K562 (cell line): ENCODE results near the gene PPM1L. TPM values are rescaled to one million over a fixed set of nuclear protein-coding genes. Genes with fewer than 3 reads are reported as not detected.
A peak's percentile ranks its signal among the peaks of the same experiment; 100 is the strongest.

ENCODE experiments used
- ATAC-seq: fragments of 200-7000 bp; cut with Tn5 transposase; 3 replicates; pipeline ENCODE4 v1.9.1; 2020; ENCODE audit warnings: moderate library complexity
- BruUV-seq: library from RNA; stranded (reverse); fragments of 400-500 nt; replicated peaks from 2 replicates; lab custom pipeline; 2021; lab: Mats Ljungman, UMichigan
- CTCF ChIA-PET: fragments of 300-600 bp; formaldehyde crosslinking; extraction: SDS; loops from one replicate; lab custom pipeline; 2021; ENCODE audit warnings: low intra/inter-chr PET ratio; lab: Yijun Ruan, JAX
- POLR2A ChIA-PET: fragments of 300-600, 350-650 bp; sonication (Branson Sonifier 250); formaldehyde crosslinking; extraction: SDS; loops from one replicate; lab custom pipeline; 2021; ENCODE audit warnings: antibody characterized with exemption, inconsistent platforms; lab: Yijun Ruan, JAX
- DNase-seq, 4 experiments: peaks; one replicate each; pipeline versions ENCODE4 v3.0.0 to v3.0.0-alpha.2; 2011 to 2018; ENCODE audit warnings: low spot score in 3 of 4, mixed read lengths in 3 of 4; ENCODE audit errors: extremely low read depth in 1 of 4
- FAIRE-seq: peaks from 2 replicates; lab custom pipeline; 2011; peaks lifted over from hg19 to GRCh38; lab: Jason Lieb, UNC
- H2AFZ ChIP-seq: 2 replicates; pipeline ENCODE4 v1.6.0; 2011; ENCODE audit warnings: low read depth, low read length, control low read depth, inconsistent platforms
- H3K27ac ChIP-seq: fragments of 200-600 bp; 3 replicates; pipeline ENCODE4 v1.8.0; 2011; ENCODE audit warnings: low read depth, mild to moderate bottlenecking, control low read depth, inconsistent platforms, low read length, moderate library complexity, mixed read lengths; ENCODE audit errors: extremely low read depth
- H3K27me3 ChIP-seq, 2 experiments: fragments of 300-600 bp in 1 of 2; 2 replicates in 1 of 2; 3 replicates in 1 of 2; pipeline versions ENCODE4 v1.6.0 to v1.8.0; 2011; ENCODE audit warnings: inconsistent platforms in 2 of 2, low read length in 2 of 2, mild to moderate bottlenecking in 1 of 2, mixed read lengths in 1 of 2, moderate library complexity in 1 of 2; ENCODE audit not compliant: control insufficient read depth in 2 of 2, insufficient read depth in 2 of 2
- H3K36me3 ChIP-seq: fragments of 300-600 bp; 3 replicates; pipeline ENCODE4 v1.8.0; 2011; ENCODE audit warnings: mild to moderate bottlenecking, low read length, inconsistent platforms; ENCODE audit not compliant: control insufficient read depth, insufficient read depth
- H3K4me1 ChIP-seq, 2 experiments: fragments of 200-600 bp in 1 of 2; replicated peaks in 1 of 2; 2 replicates in 1 of 2; 3 replicates in 1 of 2; pipeline versions ENCODE4 v1.5.1 to v1.8.0; 2011; ENCODE audit warnings: inconsistent platforms in 2 of 2, low read length in 2 of 2, mild to moderate bottlenecking in 1 of 2, mixed read lengths in 1 of 2, moderate library complexity in 1 of 2; ENCODE audit not compliant: control insufficient read depth in 2 of 2, insufficient read depth in 2 of 2
- H3K4me2 ChIP-seq: 2 replicates; pipeline ENCODE4 v1.6.1; 2011; ENCODE audit warnings: low read length, control low read depth, inconsistent platforms, mixed read lengths; ENCODE audit not compliant: insufficient read depth
- H3K4me3 ChIP-seq: fragments of 200-600 bp; sonication (generic), shearing (Covaris generic); 2 replicates; pipeline ENCODE4 v1.5.1; 2016; ENCODE audit warnings: control low read depth, inconsistent platforms
- H3K79me2 ChIP-seq: fragments of 200-600 bp; 3 replicates; pipeline ENCODE4 v1.8.0; 2011; ENCODE audit warnings: low read length, inconsistent platforms; ENCODE audit not compliant: control insufficient read depth, insufficient read depth
- H3K9ac ChIP-seq, 2 experiments: 2 replicates each; pipeline versions ENCODE4 v1.6.0 to v1.6.1; 2011; ENCODE audit warnings: low read depth in 2 of 2, low read length in 2 of 2, control low read depth in 1 of 2, inconsistent platforms in 1 of 2, mild to moderate bottlenecking in 1 of 2, mixed read lengths in 1 of 2; ENCODE audit not compliant: insufficient read depth in 1 of 2
- H3K9me1 ChIP-seq: one replicate; pipeline ENCODE4 v1.6.0; 2011; ENCODE audit warnings: inconsistent platforms, mild to moderate bottlenecking, low read length, moderate library complexity; ENCODE audit not compliant: control insufficient read depth, insufficient read depth
- H3K9me3 ChIP-seq: replicated peaks from 2 replicates; pipeline ENCODE4 v1.5.1; 2011; ENCODE audit warnings: low read depth, low read length, inconsistent platforms; ENCODE audit not compliant: control insufficient read depth, insufficient read depth
- H4K20me1 ChIP-seq: replicated peaks from 2 replicates; pipeline ENCODE4 v1.6.1; 2011; ENCODE audit warnings: low read length, inconsistent platforms, mixed read lengths; ENCODE audit not compliant: control insufficient read depth, insufficient read depth
- ARID1B ChIP-seq: fragments of 450-650 bp; IDR thresholded peaks from 2 replicates; pipeline ENCODE4 v1.6.1; 2016; ENCODE audit warnings: antibody characterized with exemption, mild to moderate bottlenecking, inconsistent platforms
- ATF1 ChIP-seq, 2 experiments: fragments of 450-650 bp in 1 of 2; IDR thresholded peaks; 2 replicates each; pipeline ENCODE4 v1.6.1; 2016; ENCODE audit warnings: missing compliant biosample characterization in 1 of 2, missing genetic modification characterization in 1 of 2
- CBFA2T2 ChIP-seq: fragments of 450-650 bp; conservative IDR thresholded peaks from 2 replicates; pipeline ENCODE4 v1.6.1; 2017; ENCODE audit warnings: mild to moderate bottlenecking
- CBFA2T3 ChIP-seq: fragments of 450-650 bp; IDR thresholded peaks from 2 replicates; pipeline ENCODE4 v1.6.1; 2017
- DACH1 ChIP-seq: fragments of 450-650 bp; IDR thresholded peaks from 2 replicates; pipeline ENCODE4 v1.6.1; 2018; ENCODE audit not compliant: partially characterized antibody
- ELF2 ChIP-seq: fragments of 250-450 bp; sonication (Bioruptor Pico); IDR thresholded peaks from 2 replicates; pipeline ENCODE4 v1.5.0; 2021; ENCODE audit warnings: mild to moderate bottlenecking
- EP300 ChIP-seq: IDR thresholded peaks from 2 replicates; pipeline ENCODE4 v1.6.1; 2012; ENCODE audit warnings: low read length, improper control_type of control experiment
- FOSL1 ChIP-seq: fragments of 200-800 bp; sonication (Bioruptor generic); conservative IDR thresholded peaks from 2 replicates; pipeline ENCODE4 v1.6.1; 2016; ENCODE audit warnings: missing genetic modification characterization, missing compliant biosample characterization
- FOXK2 ChIP-seq, 2 experiments: fragments of 450-650 bp; IDR thresholded peaks in 1 of 2; conservative IDR thresholded peaks in 1 of 2; 2 replicates each; pipeline ENCODE4 v1.6.1; 2016; ENCODE audit warnings: low read depth in 2 of 2, mild to moderate bottlenecking in 1 of 2
- LEF1 ChIP-seq: fragments of 450-650 bp; IDR thresholded peaks from 2 replicates; pipeline ENCODE4 v1.6.1; 2016; ENCODE audit warnings: mild to moderate bottlenecking
- MAZ ChIP-seq, 2 experiments: fragments of 450-650 bp in 1 of 2; sonication (generic) in 1 of 2; formaldehyde crosslinking; IDR thresholded peaks in 1 of 2; conservative IDR thresholded peaks in 1 of 2; 2 replicates each; pipeline versions ENCODE4 v1.4.0 to v1.5.0; 2020; ENCODE audit warnings: mild to moderate bottlenecking in 1 of 2, missing genetic modification reagents in 1 of 2
- NR4A1 ChIP-seq, 2 experiments: fragments of 250-450 bp in 1 of 2; fragments of 450-650 bp in 1 of 2; sonication (Bioruptor Pico) in 1 of 2; IDR thresholded peaks; 2 replicates each; pipeline versions ENCODE4 v1.4.0 to v1.6.1; 2016 to 2020; ENCODE audit warnings: mild to moderate bottlenecking in 2 of 2, missing compliant biosample characterization in 1 of 2, missing genetic modification characterization in 1 of 2, moderate library complexity in 1 of 2
- RB1 ChIP-seq: fragments of 450-650 bp; IDR thresholded peaks from 2 replicates; pipeline ENCODE4 v1.6.1; 2017; ENCODE audit warnings: low read depth, mild to moderate bottlenecking
- RBM14 ChIP-seq: fragments of 200-400 bp; formaldehyde crosslinking; IDR thresholded peaks from 2 replicates; pipeline ENCODE4 v1.6.1; 2018; ENCODE audit warnings: low read depth, mild to moderate bottlenecking, low read length, moderate library complexity, borderline replicate concordance; ENCODE audit not compliant: insufficient read depth
- TRIM24 ChIP-seq, 2 experiments: fragments of 450-650 bp; IDR thresholded peaks; 2 replicates each; pipeline ENCODE4 v1.6.1; 2016
- ZNF253 ChIP-seq: fragments of 250-450 bp; sonication (Bioruptor Pico); conservative IDR thresholded peaks from 2 replicates; pipeline ENCODE4 v1.6.1; 2021; ENCODE audit warnings: mild to moderate bottlenecking
- WGBS: fragments of 100-300 bp; shearing (Covaris generic); methylation state at CpG from one replicate; pipeline ENCODE4 v1.1.6; 2016; ENCODE audit warnings: low coverage, mixed read lengths; ENCODE audit not compliant: insufficient coverage; ENCODE audit errors: missing lambda C conversion rate; 5-methylcytosine and 5-hydroxymethylcytosine counted together
- in situ Hi-C: fragments of 300-500 bp; cut with MboI; formaldehyde crosslinking; loops from 4 replicates; pipeline ENCODE4 v1.15.0; 2018; ENCODE audit warnings: inconsistent platforms, mixed read lengths
- intact Hi-C: fragments of 100-400 bp; cut with micrococcal nuclease; formaldehyde crosslinking; loops from 2 replicates; pipeline ENCODE4 v1.14.2; 2022
- polyA plus RNA-seq, 8 experiments: library from polyadenylated mRNA; depleted of rRNA in 4 of 8; stranded (reverse) in 5 of 8; unstranded in 3 of 8; fragments of >200 nt; fragmentation: Nextera tagmentation in 2 of 8; fragmentation: Illumina TruSeq in 1 of 8; extraction: Ambion mirVana in 2 of 8; extraction: Trizol in 1 of 8; gene quantifications; 2 replicates each; pipeline versions ENCODE4 v1.2.1 to v1.2.3, GENCODE V29; 2011 to 2014; ENCODE audit warnings: inconsistent platforms in 1 of 8, missing spikeins in 1 of 8
- total RNA-seq, 7 experiments: library from RNA; depleted of rRNA in 6 of 7; stranded (reverse); fragments of >200 nt in 6 of 7; fragmentation: Illumina TruSeq in 2 of 7; extraction: Trizol in 2 of 7; gene quantifications; 2 replicates each; pipeline versions ENCODE4 v1.2.1 to v1.2.3, GENCODE V29; 2011 to 2021; ENCODE audit warnings: low replicate concordance in 1 of 7
- TF ChIP-seq, protein P1 (sequence below): fragments of 450-650 bp; IDR thresholded peaks from 2 replicates; pipeline ENCODE4 v1.6.1; 2014; ENCODE audit warnings: low read depth, mild to moderate bottlenecking, moderate library complexity, borderline replicate concordance
- TF ChIP-seq, protein P2 (sequence below), 2 experiments: fragments of 450-650 bp in 1 of 2; sonication (generic) in 1 of 2; formaldehyde crosslinking in 1 of 2; IDR thresholded peaks in 1 of 2; conservative IDR thresholded peaks in 1 of 2; 2 replicates each; pipeline versions ENCODE4 v1.6.1 to v1.8.1; 2016 to 2023; ENCODE audit warnings: mild to moderate bottlenecking in 2 of 2, moderate library complexity in 2 of 2, inconsistent platforms in 1 of 2, missing genetic modification reagents in 1 of 2

Gene PPM1L
- total and polyA plus RNA-seq, 9 of the 15 experiments (the other 6 are each of a cell fraction or from before 2014, with no cell fraction given), result 0.01 to 0.41 (median 0.14) TPM

DNA sequence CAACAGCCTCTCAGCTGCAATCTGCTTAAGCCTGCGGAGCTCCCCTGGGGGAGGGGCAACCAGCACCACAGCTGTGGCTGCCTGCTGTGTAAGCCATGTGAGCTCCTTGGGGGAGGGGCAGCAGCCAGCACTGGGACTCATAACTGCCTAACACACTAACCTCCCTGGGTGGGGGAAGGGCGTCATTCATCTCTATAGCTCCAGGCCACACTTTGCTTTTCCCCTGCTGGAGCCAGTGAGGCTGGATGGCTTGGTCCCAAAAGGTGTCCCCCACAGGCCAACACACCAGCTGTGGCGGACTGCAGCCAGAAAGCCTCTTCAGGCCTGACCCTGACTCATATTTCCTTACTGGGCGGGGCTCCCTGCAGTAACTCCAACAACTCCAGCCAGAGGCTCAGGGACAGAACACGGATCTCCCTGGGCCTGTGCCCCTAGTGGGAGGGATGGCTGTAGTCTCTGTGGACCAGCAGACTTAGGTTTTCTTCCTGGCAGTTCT lies 129.8 kb downstream of the PPM1L start:
- H3K9me3 ChIP-seq, result no peaks in the 10 kb centered on the region
- H3K27ac ChIP-seq, result peak overlapping the region; percentile 67; the same call in 2 of the 3 replicates
- WGBS, result 3% methylated on average over 5 of the region's 5 CpGs
- H4K20me1 ChIP-seq, result no peaks in the 10 kb centered on the region
- no peak overlapping the region for H3K4me3 ChIP-seq
- H3K9ac ChIP-seq, result peak overlapping the region in 1 of 2 experiments; percentile 66; a peak in 1 of 4 replicates
- DNase-seq, result peak in 3 of 4 experiments; percentile 19 to 83 (median 24)
- peak overlapping the region; percentile 3; the same call in 1 of the 2 replicates for H3K4me2 ChIP-seq
- intact Hi-C loops, result no loop called here
- POLR2A ChIA-PET, result interaction anchor here (0.9 kb wide), 1 partner anchor 14 kb away, joined by 4 read pairs; no protein-coding TSS in a partner anchor
- no peaks in the 10 kb centered on the region for H3K27me3 ChIP-seq
- in situ Hi-C loops, result no loop called here
- FAIRE-seq, result peak; percentile 35
- CTCF ChIA-PET, result no interaction called here
- H3K4me1 ChIP-seq, result peaks cover 0 to 6% of the 10 kb centered on the region in 2 experiments; a peak in 3 of 5 replicates
- no peaks in the 10 kb centered on the region for H3K36me3 ChIP-seq
- no TSS peak for BruUV-seq
- H3K79me2 ChIP-seq, result no peaks in the 10 kb centered on the region
- peak; percentile 90 for ATAC-seq
- peak overlapping the region; percentile 81 for H2AFZ ChIP-seq
- H3K9me1 ChIP-seq, result no peaks in the 10 kb centered on the region
- TF ChIP-seq FOXK2 (conservative IDR thresholded peaks at IDR 0.05 in 1 of 2, IDR thresholded peaks at IDR 0.05 in 1 of 2; ENCODE audit: low read depth in 2 of 2) (no peak), FOSL1 (tag) (peak; percentile 30; the same call in 1 of the 2 replicates), EP300 (peak; percentile 29; the same call in 1 of the 2 replicates), RBM14 (no peak), ELF2 (CRISPR knock-in tag) (no peak), LEF1 (peak; percentile 89), ARID1B (peak; percentile 34; the same call in 1 of the 2 replicates), NR4A1 (CRISPR knock-in tag; IDR thresholded peaks at IDR 0.05) (no peak), NR4A1 (tag; IDR thresholded peaks at IDR 0.05) (0 out of 2 replicates have a peak, but pooled peaks have one; percentile 49), ATF1 (CRISPR knock-in tag; IDR thresholded peaks at IDR 0.05) (no peak), ATF1 (tag; IDR thresholded peaks at IDR 0.05) (0 out of 2 replicates have a peak, but pooled peaks have one; percentile 33), RB1 (0 out of 2 replicates have a peak, but pooled peaks have one; percentile 24), MAZ (CRISPR knock-in tag; conservative IDR thresholded peaks at IDR 0.05 in 1 of 2, IDR thresholded peaks at IDR 0.05 in 1 of 2) (0 out of 4 replicates have a peak, but pooled peaks of 1 of the 2 experiments have one; percentile 17), CBFA2T3 (peak; percentile 70), ZNF253 (CRISPR knock-in tag) (no peak), TRIM24 (IDR thresholded peaks at IDR 0.05) (peak; percentile 44 to 58; a peak in 2 of 4 replicates), DACH1 (peak; percentile 77), CBFA2T2 (peak; percentile 57)
- TF ChIP-seq, protein P1, sequence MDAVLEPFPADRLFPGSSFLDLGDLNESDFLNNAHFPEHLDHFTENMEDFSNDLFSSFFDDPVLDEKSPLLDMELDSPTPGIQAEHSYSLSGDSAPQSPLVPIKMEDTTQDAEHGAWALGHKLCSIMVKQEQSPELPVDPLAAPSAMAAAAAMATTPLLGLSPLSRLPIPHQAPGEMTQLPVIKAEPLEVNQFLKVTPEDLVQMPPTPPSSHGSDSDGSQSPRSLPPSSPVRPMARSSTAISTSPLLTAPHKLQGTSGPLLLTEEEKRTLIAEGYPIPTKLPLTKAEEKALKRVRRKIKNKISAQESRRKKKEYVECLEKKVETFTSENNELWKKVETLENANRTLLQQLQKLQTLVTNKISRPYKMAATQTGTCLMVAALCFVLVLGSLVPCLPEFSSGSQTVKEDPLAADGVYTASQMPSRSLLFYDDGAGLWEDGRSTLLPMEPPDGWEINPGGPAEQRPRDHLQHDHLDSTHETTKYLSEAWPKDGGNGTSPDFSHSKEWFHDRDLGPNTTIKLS, result no peak
- TF ChIP-seq, protein P2, sequence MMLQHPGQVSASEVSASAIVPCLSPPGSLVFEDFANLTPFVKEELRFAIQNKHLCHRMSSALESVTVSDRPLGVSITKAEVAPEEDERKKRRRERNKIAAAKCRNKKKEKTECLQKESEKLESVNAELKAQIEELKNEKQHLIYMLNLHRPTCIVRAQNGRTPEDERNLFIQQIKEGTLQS (IDR thresholded peaks at IDR 0.05), result peak; percentile 34; the same call in 1 of the 2 replicates
- TF ChIP-seq, protein P2 (CRISPR knock-in tag; conservative IDR thresholded peaks at IDR 0.05), result no peak
